Measurements from ENCODE around the gene HSBP1L1.

- TF ChIP-seq, protein P1, sequence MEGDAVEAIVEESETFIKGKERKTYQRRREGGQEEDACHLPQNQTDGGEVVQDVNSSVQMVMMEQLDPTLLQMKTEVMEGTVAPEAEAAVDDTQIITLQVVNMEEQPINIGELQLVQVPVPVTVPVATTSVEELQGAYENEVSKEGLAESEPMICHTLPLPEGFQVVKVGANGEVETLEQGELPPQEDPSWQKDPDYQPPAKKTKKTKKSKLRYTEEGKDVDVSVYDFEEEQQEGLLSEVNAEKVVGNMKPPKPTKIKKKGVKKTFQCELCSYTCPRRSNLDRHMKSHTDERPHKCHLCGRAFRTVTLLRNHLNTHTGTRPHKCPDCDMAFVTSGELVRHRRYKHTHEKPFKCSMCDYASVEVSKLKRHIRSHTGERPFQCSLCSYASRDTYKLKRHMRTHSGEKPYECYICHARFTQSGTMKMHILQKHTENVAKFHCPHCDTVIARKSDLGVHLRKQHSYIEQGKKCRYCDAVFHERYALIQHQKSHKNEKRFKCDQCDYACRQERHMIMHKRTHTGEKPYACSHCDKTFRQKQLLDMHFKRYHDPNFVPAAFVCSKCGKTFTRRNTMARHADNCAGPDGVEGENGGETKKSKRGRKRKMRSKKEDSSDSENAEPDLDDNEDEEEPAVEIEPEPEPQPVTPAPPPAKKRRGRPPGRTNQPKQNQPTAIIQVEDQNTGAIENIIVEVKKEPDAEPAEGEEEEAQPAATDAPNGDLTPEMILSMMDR (conservative IDR thresholded peaks at IDR 0.05; ENCODE audit: low read depth, low read length), result no peak
- TF ChIP-seq EZH2phosphoT487 (IDR thresholded peaks at IDR 0.05; ENCODE audit: borderline replicate concordance, low read length), result no peak
- no peak for TF ChIP-seq EZH2 (IDR thresholded peaks at IDR 0.05; ENCODE audit: low read length, unreplicated experiment)
Measured at GRCh38 chr18:79921984-79922965, 42.2 kb upstream of the HSBP1L1 start.

Measured in PC-3 (cell line).